ENCODE data around the gene MCM9.

Gene MCM9

GRCh38 chr6:118934461-118935330, at the start of gene MCM9:
Gene MCM9, minus strand, starts transcription at chr6:118935159. Its CDS starts 3,436 bp downstream, at chr6:118931723.
- peak; percentile 94 for DNase-seq

GRCh38 chr6:118984342-118984741, 49.4 kb upstream of the MCM9 start:
- DNase-seq = no peak

- DNase-seq = no peak
Observed at GRCh38 chr6:118982575-118982911, 47.6 kb upstream of the MCM9 start.

DNA sequence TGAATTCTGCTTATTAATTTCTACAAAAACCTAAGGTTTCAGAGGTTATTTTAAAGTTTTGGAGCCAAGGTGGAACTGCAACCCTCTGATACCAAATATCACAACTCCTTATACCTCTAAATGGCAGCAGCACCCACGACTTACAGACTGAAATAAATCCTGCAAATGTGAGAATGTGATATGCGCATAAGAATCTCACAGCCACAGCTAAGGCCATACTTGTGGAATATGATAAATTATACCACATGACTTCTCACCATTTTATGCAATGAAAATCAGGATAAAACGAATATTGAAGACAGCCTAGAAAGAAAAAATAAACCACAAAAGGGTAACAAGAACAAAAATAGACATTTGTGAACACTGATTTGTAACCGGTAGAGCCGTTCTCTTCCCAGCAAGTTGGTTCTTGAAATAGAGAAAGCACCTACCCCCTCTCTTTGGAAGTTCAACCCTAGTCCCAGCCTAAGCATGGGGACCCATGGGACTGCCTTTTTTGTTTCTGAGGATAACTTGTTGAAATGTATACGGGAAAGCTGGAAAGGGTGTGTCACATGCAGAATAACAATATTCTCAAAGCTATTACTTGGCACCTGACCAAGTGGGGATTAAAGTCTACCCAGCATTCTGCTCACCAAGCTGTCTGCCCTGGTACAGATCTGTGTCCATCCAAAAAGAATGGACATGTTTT, 47.1 kb upstream of the MCM9 start:
- DNase-seq = no peak

GRCh38 chr6:118980063-118980462, 45.1 kb upstream of the MCM9 start:
- DNase-seq = no peak

DNA sequence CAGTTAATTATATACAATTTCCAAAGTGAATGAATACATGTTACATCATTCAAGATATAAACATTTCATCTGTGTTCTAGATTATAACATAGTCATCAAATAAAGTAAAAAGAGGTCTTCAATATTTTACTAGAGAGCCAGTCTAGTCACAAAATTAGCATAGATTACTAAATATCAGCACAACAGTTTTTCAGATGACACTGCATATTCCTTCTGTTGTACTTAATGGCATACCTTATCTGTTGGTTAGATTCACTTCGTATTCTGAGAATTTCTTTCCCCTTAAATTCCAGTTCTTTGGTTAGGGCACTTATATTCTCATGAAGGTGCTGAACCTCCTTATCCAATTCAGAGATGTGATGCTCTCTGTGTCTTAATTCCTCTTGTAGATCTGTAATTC, 39.8 kb upstream of the MCM9 start:
- no peak for DNase-seq

- no peak for DNase-seq
Observed at GRCh38 chr6:118971682-118972081, 36.7 kb upstream of the MCM9 start.

GRCh38 chr6:118970866-118971265, 35.9 kb upstream of the MCM9 start:
- no peak for DNase-seq

DNA sequence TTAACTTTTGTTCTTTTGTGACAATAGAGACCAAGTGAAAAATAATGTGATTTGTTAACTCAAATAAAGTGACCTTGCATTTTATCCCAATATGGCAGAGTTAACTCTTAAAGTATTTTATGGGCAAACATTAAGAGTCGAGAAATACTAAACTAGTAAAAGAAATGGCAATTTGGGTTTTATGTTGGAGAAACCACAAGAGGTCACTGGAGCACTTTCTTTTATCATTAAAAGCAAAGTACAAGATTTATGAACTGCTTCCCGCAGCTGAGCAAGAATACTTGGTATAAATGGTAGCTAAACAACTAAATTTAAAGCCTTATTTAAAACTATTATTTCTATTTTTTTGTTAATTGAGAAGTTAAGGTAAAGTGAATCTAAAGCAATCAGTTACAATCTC, 33.5 kb upstream of the MCM9 start:
- no peak for DNase-seq

- DNase-seq = no peak
Observed at GRCh38 chr6:118967239-118967638, 32.3 kb upstream of the MCM9 start.

GRCh38 chr6:118965843-118966370, 30.9 kb upstream of the MCM9 start:
- no peak for DNase-seq

DNA sequence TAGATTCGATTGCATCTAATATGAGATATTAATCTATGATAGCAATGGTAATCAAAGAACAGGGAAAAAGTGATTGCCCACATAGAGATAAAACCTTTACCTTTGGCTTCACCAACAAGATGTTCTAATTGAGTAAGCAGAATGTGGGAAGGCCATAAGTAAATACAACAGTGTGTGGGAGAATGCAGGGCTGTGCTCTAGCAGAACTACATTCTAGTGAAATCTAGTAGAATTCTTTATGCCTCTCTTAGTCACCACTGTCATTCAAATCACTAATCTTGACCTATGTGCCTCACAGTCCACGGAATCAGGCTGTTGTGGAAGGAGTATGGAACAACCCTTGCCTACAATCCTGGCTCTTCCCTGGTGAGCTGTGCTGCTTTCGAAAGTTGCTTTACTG, 30.4 kb upstream of the MCM9 start:
- no peak for DNase-seq

DNA sequence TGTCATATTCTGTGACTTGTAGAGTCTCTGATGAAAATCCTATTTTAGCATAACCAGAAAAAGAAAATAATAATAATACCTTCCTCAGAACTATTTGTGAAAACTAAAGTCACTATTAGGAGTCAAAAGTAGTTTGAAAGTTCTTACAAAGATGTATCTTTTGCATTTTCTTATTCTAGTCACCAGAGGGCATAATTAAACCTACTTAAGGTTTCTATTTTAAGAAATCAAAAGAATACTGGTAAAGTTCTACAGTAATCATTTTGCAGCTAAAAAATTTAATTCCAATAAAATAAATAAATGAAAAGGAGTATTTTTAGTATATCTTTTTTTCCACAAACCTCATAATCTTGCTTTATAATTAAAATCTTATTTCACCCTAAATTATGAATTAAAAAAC, 28.0 kb upstream of the MCM9 start:
- no peak for DNase-seq

DNA sequence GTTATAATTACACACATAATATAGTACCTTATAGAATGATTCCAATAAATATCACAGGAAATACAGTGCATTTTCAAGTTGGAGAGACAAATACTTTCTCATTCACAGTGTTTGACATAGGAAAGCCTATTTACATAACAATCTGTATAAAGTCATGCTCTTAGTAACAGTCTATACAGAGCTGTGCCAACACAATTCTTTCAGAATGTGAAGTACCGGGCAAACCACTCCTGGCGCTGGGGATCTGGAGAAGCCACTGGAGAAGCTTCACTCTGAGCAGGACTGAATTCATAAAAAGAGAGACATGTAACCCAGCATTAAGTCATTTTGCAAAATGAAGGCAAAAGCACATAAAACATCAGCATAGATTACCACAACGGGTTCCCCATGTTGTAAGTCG, 24.9 kb upstream of the MCM9 start:
- DNase-seq = no peak

DNA sequence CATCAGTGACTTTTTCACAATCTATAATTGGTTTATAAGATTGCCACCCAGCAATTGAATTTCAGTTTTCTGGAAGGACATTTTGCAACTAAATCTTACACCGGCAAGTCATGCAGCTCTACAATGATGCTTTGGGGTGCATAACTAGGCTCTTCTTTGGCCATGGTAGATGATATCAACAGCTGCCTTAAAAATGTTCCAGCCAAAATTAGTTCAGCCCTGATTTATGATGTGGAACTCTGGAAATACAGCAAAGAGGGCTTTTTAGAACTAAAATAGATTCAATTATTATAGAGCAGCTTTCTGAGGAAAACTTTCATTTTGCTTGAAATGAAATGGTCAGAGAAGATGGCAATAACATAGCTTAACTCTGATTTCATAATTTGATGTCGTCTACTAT, 18.4 kb upstream of the MCM9 start:
- no peak for DNase-seq

GRCh38 chr6:118952683-118953082, 17.7 kb upstream of the MCM9 start:
- DNase-seq = no peak

DNA sequence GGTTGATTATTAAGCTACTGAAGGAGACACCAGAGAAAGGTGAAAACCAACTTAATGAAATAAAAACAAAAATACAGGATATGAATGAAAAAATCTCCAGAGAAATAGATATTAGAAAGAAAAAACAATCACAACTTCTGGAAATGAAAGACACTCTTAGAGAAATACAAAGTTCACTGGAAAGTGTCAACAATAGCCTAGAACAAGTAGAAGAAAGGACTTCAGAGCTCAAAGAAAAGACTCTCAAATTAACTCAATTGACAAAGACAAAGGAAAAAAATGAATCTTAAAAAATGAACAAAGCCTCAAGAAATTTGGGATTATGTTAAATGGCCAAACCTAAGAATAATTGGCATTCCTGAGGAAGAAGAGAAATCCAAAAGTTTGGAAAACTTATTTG, 10.3 kb upstream of the MCM9 start:
- no peak for DNase-seq

- DNase-seq = no peak
Observed at GRCh38 chr6:118940770-118941169, 5.8 kb upstream of the MCM9 start.

DNA sequence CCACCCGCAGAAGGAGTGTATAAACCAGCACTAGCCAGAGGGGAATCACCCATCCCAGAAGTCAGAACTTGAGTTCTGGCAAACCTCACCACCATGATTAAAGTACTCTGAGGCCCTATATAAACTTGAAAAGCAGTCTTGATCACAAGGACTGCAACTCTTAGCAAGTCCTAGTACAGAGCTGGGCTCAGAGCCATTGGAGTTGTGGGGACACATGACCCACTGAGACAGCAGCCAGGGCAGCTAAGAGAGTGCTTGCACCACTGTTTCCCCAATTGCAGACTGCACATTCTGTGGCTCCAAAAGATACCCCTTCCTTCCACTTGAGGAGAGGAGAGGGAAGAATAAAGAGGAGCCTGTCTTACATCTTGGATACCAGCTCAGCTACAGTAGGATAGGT, 4.7 kb upstream of the MCM9 start:
- no peak for DNase-seq

- no peak for DNase-seq
Observed at GRCh38 chr6:118935978-118936703, 1.2 kb upstream of the MCM9 start.

DNA sequence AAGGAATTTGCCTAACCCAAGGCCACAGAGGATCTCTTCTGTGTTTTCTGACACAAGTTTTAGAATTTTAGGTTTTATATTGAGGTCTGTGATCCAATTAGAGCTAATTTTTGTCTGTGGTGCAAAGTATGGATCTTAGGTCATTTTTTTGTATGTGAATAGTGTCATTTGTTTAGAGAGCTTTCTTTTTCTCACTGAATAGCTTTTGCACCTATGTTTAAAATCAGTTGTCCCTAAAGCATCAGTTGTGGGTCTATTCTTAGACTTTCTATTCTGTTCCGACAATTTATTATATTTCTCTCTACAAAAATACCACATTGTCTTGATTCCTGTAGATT, 341 bp upstream of the MCM9 start:
- no peak for DNase-seq

DNA sequence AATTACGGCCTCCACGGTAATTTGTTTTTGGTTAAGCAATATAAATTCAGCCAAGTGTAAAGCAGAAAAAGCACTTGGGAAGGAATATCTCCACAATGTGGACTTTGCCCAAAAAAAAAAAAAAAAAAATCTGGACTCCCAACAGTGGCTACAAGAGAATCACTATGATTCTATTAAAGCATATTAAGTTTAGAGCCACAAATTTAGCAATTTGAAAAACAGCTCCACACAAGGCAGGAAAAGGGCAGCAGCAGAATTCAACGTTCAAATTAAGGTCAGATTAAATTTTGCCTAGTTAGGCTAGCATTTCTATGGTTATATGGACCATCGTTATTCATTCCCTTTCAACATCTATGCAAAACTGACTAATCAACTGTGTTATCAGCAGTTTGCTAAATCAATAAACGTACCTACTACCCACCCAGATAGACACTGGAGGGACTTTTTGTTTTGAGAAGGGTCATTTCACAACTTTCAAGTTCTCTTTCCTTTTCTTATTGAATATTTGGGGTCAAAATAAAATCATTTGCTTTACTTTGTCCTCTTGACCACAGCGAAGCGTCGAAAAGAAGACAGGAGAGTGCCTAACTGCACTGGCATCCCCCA, 1.0 kb downstream of the MCM9 start:
- no peak for DNase-seq

GRCh38 chr6:118932421-118932820, 2.5 kb downstream of the MCM9 start:
- no peak for DNase-seq

Data from stimulated activated CD8-positive, alpha-beta memory T cell treated with anti-CD3 and anti-CD28 coated beads, Interleukin-4, amount 100 ng/mL, for 48 hours (primary cell).